HG03520 (cell line): ENCODE results near the gene NINL.
"Not testable (repeated sequence)": the region's sequence is repeated elsewhere in the genome, so short reads cannot be mapped to it uniquely, and the experiment has no call there.

Experiments used
- ATAC-seq: cut with Tn5 transposase; IDR thresholded peaks from one replicate; pipeline ENCODE4 v1.9.1; 2021; ENCODE audit warnings: mild to moderate bottlenecking, moderate library complexity; ENCODE audit not compliant: unreplicated experiment

NINL gene

DNA sequence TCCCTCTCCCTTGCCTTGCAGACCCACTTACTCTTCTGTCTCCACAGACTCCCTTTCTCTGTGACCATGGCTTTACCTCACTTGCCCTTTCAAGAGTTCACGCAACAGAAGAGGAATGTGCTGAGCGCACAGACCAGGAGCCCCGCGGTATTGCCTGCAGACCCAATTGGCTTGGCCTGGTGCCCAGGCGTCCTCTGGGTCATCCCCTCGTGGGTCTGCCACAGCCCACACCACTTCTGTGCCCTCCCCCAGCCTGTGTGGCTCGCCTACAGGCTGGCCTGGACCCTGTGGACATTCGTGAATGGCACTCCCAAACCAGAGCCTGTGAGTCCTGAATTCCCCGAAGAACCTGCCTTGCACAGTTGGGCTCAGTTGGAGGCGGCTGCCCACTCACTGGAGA is 15.3 kb upstream of the NINL start:
- ATAC-seq, result no peak

DNA sequence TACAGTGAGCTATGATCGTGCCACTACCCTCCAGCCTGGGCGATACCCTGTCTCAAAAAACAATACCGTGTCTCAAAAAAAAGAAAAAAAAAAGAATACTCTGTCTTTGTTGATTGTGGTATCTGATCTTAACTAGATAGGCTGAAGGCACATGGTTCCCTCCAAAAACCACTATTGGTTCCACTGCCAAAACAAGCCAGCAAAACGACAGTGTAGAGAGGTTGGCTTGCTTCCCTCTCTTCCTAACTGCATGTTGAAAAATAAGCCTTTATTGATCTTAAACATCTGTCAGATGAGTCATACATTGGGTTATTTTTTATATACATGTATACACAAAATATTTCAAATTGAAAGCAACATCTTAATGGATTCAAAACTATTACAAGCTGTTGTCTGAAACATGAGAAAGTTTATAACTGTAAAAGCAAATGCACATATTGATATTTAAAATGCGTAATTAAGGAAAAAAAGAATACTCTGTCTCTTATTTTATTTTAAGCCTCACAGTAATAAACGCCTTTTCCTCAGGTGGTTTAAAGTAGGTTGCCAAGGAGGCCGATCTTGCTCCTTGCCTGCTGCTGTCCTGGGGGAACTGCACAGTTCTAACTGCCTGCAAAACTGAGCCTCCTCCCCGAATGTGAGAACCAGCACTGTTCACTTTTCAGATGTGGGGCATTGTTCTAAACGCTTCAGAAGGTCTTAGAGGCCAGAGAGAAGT is 7.0 kb upstream of the NINL start:
- ATAC-seq, result no peak

DNA sequence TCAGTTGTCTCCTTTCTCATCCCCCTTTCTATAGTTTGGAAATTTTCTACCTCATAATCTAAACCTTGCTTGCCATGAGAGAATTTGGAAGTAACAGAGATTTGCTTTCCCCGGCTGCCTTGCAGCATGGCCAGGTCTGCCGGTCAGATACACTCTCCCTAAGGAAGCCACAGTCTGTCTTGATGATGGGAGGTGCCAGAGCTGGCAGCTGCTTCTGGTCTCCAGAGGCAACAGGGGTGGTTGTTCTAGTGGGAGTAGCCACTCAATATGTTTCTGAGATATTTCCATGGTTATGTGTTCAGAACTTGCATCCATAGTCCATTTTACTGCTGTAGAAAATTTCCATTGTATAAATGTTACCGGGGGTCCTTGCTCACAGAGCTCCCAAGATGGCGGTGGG is 5.4 kb upstream of the NINL start:
- ATAC-seq, result not testable (repeated sequence)

DNA sequence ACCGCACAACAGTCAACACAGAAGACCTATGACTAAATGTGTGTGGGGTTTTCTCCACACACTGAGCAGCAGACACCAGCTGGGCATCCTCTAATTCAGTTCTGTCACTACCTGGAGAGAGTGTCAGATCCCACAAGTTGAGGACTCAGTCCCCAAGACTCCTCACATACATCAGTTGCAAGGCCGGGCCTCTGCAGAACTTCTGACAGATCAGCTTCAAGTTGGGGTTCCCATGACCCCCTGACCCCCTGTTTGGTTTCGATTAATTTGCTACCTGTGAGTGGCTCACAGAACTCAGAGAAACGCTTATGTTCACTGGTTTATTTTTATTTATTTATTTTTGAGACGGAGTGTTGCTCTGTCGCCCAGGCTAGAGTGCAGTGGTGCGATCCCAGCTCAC is 3.2 kb upstream of the NINL start:
- no peak for ATAC-seq

DNA sequence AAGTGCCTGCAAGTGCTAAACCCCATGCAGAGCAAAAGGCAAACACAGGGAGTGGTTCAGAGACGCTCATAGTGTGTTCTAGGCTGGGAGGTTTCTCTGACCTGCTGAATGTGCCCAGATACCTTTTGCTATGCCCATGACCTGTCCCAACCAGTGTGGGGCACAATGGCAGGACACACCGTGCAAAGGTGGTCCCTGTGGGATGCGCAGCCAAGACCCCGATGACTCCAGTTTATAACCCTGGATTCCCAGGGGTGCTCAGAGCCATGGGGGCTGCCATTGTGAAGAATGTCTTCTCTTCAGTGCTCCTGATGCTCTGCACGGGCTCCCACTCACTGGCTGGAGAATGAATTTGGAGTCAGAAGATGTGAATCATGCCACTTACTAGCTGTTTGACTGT is 2.2 kb upstream of the NINL start:
- no peak for ATAC-seq

DNA sequence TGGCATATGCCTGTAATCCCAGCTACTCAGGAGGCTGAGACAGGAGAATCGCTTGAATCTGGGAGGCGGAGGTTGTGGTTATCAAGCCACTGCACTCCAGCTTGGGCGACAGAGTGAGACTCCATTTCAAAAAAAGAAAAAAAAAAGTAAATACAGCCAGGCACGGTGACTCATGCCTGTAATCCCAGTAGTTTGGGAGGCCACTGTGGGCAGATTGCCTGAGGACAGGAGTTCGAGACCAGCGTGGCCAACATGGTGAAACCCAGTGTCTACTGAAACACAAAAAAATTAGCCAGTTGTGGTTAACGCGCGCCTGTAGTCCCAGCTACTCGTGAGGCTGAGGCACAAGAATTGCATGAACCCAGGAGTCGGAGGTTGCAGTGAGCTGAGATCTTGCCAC is 1.5 kb upstream of the NINL start:
- no peak for ATAC-seq

DNA sequence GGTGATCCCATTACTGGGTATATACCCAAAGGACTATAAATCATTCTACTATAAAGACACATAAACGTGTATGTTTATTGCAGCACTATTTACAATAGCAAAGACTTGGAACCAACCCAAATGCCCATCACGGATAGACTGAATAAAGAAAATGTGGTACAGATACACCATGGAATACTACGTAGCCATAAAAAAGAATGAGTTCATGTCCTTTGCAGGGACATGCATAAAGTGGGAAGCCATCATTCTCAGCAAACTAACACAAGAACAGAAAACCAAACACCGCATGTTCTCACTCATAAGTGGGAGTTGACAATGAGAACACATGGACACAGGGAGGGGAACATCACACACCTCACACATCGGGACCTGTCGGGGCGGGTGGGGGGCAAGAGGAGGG is 1.7 kb downstream of the NINL start:
- not testable (repeated sequence) for ATAC-seq

DNA sequence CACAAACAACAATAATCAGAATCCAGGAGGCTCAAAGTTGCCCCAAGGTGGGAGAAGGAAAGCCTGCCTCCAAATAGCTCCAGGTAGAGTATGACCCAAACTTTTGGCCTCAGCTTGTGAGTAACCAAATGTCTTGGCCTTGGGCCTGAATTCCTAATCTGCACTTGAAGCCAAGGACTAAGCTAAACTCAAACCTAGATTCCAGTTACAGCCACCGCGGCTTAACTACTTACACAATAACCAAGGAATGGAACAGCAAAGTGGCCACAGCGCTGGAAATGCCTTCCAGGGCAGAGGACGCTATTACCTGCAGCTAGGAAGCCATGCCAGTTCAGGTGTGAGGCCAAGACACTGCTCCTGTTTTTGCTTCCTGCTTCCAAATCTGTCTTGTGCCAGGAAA is 4.6 kb downstream of the NINL start:
- no peak for ATAC-seq

DNA sequence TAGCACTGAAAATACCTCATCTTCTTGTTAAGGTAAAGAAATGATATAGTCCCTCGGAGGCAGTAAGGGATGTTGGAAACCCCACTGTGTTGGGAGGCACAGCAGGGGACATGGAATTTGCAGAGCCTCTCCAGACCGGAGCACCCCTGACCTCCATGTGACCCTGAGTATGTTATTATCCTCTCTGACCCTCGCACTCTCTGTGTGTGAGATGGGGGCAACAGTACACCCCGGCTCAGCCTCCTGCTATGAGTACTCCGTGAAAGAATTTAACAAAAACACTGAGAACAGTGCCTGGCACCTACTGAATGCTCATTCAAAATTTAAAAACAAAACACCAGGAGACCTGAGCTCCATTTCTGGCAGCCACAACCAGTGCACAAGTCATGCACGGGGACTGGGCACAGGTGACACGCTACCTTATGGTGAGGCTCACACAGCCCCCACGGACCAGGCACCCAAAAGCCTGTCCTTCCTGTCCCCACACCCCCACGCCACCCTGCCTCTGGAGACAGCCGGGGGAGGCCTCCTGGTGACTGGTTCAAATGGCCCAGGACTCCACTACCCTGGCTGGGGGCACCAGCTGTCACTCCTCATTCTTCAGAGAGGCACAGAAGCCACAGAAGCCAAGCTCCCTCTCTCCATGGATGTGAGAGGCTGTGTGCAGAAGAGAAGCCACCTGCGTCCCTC is 6.1 kb downstream of the NINL start:
- ATAC-seq, result no peak

DNA sequence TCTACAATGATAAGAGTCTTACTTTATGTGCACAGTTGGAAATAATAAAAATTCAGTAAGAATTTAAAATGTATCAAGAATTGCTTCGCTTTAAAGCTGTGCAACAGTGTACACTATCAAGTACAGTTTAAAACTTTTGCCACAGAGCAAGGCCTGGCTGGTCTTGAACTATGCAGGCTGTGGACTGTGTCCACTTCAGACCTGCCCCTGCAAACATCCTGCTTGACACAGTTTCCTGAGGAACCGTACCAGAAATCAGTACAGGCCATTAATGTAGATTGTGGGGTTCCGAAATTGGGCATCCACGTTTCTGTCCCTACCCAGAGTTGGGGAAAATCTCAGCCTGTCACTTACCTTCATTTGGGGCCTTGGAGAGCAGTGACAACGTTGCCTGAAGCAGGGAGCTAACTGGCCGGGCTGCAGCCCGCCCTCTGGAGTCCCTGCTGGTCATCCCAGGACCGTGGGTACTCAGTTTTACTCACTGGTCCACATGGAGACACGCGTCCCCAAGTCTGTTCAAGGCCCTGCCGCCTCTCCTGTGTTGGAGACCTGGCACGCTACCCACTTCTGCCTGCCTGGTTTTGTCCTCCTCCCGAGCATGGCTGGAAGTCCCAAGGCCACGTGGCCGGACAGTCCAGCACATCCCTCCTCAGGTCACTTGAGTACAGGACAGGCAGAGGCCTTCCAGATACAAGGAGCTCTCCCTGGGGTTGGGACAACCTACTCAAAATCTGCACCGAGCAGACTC is 8.4 kb downstream of the NINL start:
- ATAC-seq, result no peak

DNA sequence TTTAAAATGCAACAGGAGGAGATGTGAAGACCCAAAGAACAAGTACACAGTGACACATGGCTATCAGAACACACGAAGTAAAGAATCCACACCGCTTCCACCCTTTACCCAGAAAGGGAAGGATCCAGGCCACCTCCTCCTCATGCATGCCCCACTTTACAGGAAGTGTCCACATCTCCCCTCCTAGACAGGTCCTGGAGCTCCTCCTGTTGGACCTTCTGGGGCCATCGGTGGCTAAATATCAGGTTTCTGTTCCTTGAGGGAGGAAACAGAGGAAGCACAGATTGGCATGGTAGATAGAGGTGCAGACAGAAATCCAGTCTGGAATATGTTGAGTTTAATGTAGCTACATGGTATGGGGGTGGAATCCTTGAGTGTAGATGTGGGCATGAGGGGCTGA is 10.9 kb downstream of the NINL start:
- no peak for ATAC-seq

DNA sequence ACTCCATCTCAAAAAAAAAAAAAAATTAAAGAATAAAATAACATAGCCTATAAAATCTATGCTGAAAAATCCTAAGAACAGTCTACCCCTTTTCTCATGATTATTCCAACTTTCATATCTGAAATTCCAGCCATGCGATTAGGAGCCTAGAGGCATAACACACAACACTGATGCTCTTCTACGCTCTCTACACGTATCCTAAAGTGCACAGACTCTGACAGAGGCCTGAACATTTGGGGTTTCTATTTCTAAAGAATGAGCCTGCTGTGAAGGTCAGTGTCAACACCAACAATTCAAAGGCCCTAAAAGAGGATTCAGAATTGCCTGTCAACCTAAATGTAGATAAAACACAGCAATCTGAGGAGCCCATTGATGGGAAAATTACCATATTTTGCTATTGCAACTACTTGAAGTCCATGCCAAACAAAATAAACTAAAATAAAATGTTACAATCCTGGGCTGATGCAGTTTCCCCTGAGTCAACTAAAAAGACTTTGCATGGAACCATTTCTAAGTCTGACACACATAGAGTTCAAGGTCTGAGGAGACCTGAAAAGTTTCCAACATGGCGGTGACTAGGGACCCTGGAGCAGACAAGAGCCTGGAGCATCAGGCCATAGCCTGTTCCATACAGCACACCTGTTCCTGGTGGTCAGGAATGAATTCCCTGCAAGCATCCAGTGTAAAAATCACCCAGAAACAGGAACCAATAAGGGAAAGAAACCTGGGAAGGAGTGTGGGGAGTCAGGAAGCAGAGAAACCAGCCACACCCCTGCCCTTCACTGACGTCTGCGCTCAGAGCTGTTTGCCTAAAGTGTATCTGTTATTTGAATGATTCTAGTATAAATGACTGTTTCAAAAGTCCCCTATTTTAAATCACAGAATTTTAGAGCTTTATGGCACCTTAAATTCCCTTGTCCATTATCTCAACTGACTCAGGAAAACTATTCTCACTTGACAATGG is 11.8 kb downstream of the NINL start:
- ATAC-seq, result no peak

DNA sequence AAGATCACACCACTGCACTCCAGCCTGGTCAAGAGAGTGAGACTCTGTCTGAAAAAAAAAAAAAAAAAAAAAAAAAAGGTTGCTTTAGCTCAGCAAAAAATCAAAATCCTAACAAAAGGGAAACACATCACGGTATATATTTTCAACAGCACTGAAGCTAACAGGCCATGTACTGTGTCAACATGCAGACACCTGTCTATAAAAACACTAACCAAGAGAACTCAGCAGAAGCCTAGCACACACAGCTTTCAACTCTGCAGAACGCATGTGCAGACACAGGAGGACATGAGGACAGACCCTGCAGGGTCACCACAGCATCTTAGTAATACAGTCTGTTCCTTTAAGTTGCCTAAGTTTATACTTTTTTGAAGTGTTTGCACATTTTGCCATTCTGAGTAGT is 13.5 kb downstream of the NINL start:
- no peak for ATAC-seq

DNA sequence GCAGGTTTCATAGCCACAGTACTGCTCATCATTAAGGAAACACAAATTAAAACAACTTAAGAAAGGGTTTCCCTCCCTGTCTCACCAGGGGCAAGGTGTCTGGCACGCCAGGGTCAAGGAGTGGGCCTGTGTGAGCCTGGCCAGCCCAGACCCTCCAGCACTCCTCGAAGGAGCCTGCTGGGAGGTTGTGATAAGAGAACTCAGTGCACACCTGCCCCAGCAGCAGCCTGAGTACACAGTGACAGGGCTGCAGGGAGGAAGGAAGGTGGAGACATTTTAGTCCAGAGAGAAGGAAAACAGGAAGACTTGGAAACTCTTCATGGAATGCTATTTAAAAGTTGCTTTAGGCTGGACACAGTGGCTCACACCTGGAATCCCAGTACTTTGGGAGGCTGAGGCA is 14.1 kb downstream of the NINL start:
- ATAC-seq, result no peak

DNA sequence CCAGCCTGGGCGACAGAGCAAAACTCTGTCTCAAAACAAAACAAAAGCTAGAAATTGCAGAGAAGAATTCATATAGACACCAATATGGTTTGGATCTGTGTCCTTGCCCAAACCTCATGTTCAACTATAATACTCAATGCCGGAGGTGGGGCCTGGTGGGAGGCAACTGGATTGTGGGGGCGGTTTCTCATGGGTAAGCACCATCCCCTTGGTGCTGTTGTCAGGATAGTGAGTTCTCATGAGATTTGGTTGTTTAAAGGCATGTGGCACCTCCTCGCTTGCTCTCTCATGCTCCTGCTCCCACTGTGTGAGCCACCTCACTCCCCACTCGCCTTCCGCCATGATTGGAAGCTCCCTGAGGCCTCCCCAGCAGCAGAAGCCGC is 15.2 kb downstream of the NINL start:
- no peak for ATAC-seq

DNA sequence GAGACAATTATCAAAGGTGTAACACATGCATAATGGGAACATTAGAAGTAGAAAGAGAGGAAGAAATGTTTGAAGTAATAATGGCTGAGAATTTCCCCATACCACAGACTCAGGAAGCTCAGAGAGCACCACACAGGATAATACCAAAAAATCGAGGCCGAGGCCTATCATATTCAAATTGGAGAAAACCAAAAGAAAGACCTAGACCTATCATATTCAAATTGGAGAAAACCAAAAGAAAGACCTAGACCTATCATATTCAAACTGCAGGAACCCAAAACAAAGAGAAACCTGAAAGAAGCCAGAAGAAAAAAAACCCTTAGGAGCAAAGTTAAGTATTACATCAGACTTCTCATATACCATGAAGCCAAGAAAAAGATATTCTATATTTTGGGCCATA is 18.0 kb downstream of the NINL start:
- ATAC-seq, result no peak

DNA sequence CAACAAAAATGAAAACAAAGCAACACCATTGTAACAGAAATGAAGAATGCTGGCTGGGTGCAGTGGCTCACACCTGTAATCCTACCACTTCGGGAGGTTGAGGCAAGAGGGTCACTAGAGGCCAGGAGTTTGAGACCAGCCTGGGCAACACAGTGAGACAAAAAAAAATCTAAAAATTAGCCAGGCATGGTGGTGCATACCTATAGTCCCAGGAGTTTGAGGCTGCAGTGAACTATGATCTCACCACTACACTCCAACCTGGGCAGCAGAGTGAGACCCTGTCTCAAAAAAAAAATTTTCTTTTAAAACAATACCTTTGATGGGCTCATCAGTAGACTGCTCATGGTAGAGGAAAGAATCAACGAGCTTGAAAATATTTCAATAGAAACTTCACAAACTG is 18.5 kb downstream of the NINL start:
- no peak for ATAC-seq

DNA sequence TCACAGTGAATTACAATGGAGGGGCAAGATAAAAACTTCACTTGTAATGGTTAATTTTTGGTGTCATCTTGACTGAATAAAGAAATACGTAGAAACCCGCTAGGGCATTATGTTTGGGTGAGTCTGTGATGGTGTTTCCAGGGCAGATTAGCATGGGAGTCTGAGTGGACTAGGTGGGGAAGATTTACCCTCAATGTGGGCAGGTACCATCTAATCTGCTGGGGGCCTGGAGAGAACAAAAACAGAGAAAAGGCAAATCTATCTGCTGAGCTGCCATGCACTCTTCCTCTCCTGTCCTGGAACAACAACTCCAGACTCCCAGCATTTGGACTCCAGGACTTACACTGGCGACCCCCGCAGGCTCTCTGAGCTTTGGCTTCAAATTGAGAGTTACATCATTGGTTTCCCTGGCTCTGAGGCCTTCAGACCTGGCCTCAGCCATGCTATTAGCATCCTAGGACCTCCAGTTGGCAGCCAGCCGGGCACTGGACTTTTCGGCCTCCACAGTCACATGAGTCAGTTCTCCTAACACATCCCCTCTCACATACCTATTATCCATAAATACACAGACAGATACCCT is 19.7 kb downstream of the NINL start:
- ATAC-seq, result no peak

DNA sequence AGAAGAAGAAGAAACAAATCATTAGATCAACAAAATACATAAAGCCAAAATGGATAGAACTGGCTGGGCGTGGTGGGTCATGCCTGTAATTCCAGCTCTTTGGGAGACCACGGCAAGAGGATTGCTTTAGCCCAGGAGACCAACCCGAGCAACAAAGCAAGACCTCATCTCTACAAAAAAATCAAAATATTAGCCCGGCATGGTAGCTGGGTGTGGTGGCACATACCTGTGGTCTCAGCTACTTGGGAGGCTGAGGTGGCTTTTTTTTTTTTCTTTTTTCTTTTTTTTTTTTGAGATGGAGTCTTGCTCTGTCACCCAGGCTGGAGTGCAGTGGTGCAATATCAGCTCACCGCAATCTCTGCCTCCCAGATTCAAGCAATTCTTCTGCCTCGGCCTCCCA is 21.5 kb downstream of the NINL start:
- ATAC-seq, result no peak

DNA sequence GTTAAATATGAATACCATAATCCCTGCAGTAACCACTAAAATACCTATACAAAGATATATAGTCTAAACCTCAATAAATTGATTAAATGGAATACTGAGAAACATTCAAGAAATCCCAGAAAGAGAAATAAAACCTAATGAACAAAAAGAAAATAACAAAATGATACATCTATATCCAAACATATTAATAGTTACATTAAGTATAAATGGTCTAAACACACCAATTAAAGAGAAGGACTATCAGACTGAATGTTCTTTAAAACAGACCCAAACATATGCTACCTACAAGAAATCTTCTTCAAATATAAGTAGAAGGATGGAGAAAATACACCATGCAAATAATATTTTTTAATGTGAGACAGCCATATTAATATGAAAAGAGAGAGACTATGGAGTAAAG is 22.0 kb downstream of the NINL start:
- no peak for ATAC-seq

DNA sequence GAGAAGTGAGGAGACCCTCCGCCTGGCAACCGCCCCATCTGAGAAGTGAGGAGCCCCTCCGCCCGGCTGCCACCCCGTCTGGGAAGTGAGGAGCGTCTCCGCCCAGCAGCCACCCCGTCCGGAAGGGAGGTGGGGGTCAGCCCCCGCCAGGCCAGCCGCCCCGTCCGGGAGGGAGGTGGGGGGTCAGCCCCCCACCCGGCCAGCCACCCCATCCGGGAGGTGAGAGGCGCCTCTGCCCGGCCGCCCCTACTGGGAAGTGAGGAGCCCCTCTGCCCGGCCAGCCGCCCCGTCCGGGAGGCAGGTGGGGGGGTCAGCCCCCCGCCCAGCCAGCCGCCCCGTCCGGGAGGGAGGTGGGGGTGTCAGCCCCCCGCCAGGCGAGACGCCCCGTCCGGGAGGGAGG is 23.6 kb downstream of the NINL start:
- ATAC-seq, result not testable (repeated sequence)
